ENCODE data around the gene RRP1B. TPM values are rescaled to one million over a fixed set of nuclear protein-coding genes. Genes with fewer than 3 reads are reported as not detected.

Gene RRP1B
- total RNA-seq, 1 experiment from 2014 or later, result 55.9 TPM

- Histone ChIP-seq H3K27me3 (ENCODE audit: insufficient read depth, low read length) (no peaks in the 10 kb centered on the region), H3K36me3 (ENCODE audit: control insufficient read depth in 1 of 2, insufficient read depth in 2 of 2, low read length in 2 of 2) (peaks cover 49 to 58% of the 10 kb centered on the region in 2 experiments; a peak in 3 of 4 replicates), H3K4me3 (replicated peaks in 1 of 2; ENCODE audit: low read depth in 1 of 2, low read length in 2 of 2) (no peak overlapping the region), H3K9me3 (ENCODE audit: control insufficient read depth in 1 of 2, insufficient read depth in 1 of 2, low read depth in 1 of 2, low read length in 2 of 2) (no peaks in the 10 kb centered on the region), H3K27ac (ENCODE audit: low read depth, low read length) (no peak overlapping the region), H3K4me2 (ENCODE audit: low read length) (no peak overlapping the region), H3K79me2 (ENCODE audit: insufficient read depth, low read length) (peaks cover 27% of the 10 kb centered on the region), H3K9ac (ENCODE audit: low read length) (no peak overlapping the region), H4K20me1 (ENCODE audit: insufficient read depth) (no peaks in the 10 kb centered on the region), H3K9me2 (ENCODE audit: insufficient read depth) (no peaks in the 10 kb centered on the region), H3K4me1 (ENCODE audit: control insufficient read depth in 1 of 2, insufficient read depth in 2 of 2, low read length in 2 of 2) (no peaks in the 10 kb centered on the region), H2AFZ (ENCODE audit: low read depth, low read length, poor library complexity, severe bottlenecking) (no peak overlapping the region)
- ChIA-PET RAD21 (ENCODE audit: low non-redundant PET in 1 of 2, low total read pairs in 2 of 2, uncharacterized antibody in 2 of 2, unreplicated experiment in 2 of 2) (no interaction called here), CTCF (no interaction called here), POLR2A (no interaction called here)
- TF ChIP-seq CEBPB (IDR thresholded peaks at IDR 0.05; ENCODE audit: low read depth) (no peak), TCF7L2 (IDR thresholded peaks at IDR 0.05; ENCODE audit: borderline replicate concordance, extremely low read depth, insufficient read depth, insufficient read length) (no peak), EZH2 (IDR thresholded peaks at IDR 0.05) (no peak), POLR2AphosphoS5 (IDR thresholded peaks at IDR 0.05; ENCODE audit: low read depth, low read length) (no peak), YY1 (IDR thresholded peaks at IDR 0.05; ENCODE audit: extremely low read depth, insufficient replicate concordance, low read depth, low read length) (no peak), EZH2phosphoT487 (IDR thresholded peaks at IDR 0.05; ENCODE audit: borderline replicate concordance) (no peak), JUND (IDR thresholded peaks at IDR 0.05) (no peak), SRF (IDR thresholded peaks at IDR 0.05; ENCODE audit: low read depth) (no peak), MAX (IDR thresholded peaks at IDR 0.05) (no peak), CTCF (IDR thresholded peaks at IDR 0.05 in 2 of 3, conservative IDR thresholded peaks at IDR 0.05 in 1 of 3; ENCODE audit: borderline replicate concordance in 1 of 3, insufficient read depth in 1 of 3, low read depth in 2 of 3, low read length in 2 of 3) (no peak)
- no peak for ATAC-seq
- no peak for DNase-seq (ENCODE audit: low read depth, low spot score)
- BruUV-seq (replicated peaks), result no TSS peak
- intact Hi-C loops (cut with micrococcal nuclease), result no loop called here
Measured at GRCh38 chr21:43684424-43684823, 25.1 kb downstream of the RRP1B start.
